CD4-positive, alpha-beta T cell (primary cell): ENCODE measurements around the gene DZIP3. TPM values are rescaled to one million over a fixed set of nuclear protein-coding genes. Genes with fewer than 3 reads are reported as not detected.

Source experiments
- ATAC-seq: fragments of 200-7000 bp; cut with Tn5 transposase; one replicate; pipeline ENCODE4 v1.10.0; 2022; ENCODE audit warnings: mild to moderate bottlenecking; ENCODE audit not compliant: poor library complexity
- CTCF ChIA-PET: fragments of 350-600 bp; sonication (Branson Sonifier 250); formaldehyde crosslinking; loops from one replicate; lab custom pipeline; 2021; ENCODE audit warnings: antibody characterized with exemption, inconsistent platforms; lab: Charles Lee
- POLR2A ChIA-PET: fragments of 350-600 bp; sonication (Branson Sonifier 250); formaldehyde crosslinking; loops from one replicate; lab custom pipeline; 2021; ENCODE audit warnings: antibody characterized with exemption, inconsistent platforms; lab: Charles Lee
- DNase-seq, 14 experiments: peaks; one replicate each; pipeline ENCODE4 v3.0.0-alpha.2; 2013 to 2020; ENCODE audit warnings: mixed read lengths in 2 of 14
- H3K27ac ChIP-seq, 2 donors: one replicate each; pipeline versions ENCODE4 v1.5.1 to v1.7.0; 2013; ENCODE audit warnings: low read length in 2 of 2, low read depth in 1 of 2, mild to moderate bottlenecking in 1 of 2
- H3K27me3 ChIP-seq, 2 experiments: 1 replicate in 1 of 2; 2 replicates in 1 of 2; pipeline versions ENCODE4 v1.6.1 to v1.7.0; 2013; ENCODE audit warnings: low read length in 2 of 2, control low read depth in 1 of 2, mild to moderate bottlenecking in 1 of 2, moderate library complexity in 1 of 2; ENCODE audit not compliant: insufficient read depth in 2 of 2, control insufficient read depth in 1 of 2
- H3K36me3 ChIP-seq: one replicate; pipeline ENCODE4 v1.6.1; 2013; ENCODE audit warnings: low read length, control low read depth; ENCODE audit not compliant: insufficient read depth
- H3K4me1 ChIP-seq: one replicate; pipeline ENCODE4 v1.6.1; 2013; ENCODE audit warnings: low read length, control low read depth; ENCODE audit not compliant: insufficient read depth
- H3K4me3 ChIP-seq: one replicate; pipeline ENCODE4 v1.5.1; 2013; ENCODE audit warnings: mild to moderate bottlenecking, low read length, moderate library complexity
- H3K9me3 ChIP-seq, 2 experiments: 1 replicate in 1 of 2; 2 replicates in 1 of 2; pipeline versions ENCODE4 v1.6.1 to v1.7.0; 2013; ENCODE audit warnings: low read length in 2 of 2, mild to moderate bottlenecking in 2 of 2, control low read depth in 1 of 2, moderate library complexity in 1 of 2; ENCODE audit not compliant: control insufficient read depth in 1 of 2, insufficient read depth in 1 of 2
- H3K27ac Mint-ChIP-seq: one replicate; pipeline ENCODE4 v1.8.0; 2020; ENCODE audit warnings: mixed read lengths
- H3K27me3 Mint-ChIP-seq: one replicate; pipeline ENCODE4 v1.8.0; 2021; ENCODE audit warnings: mixed read lengths
- H3K36me3 Mint-ChIP-seq: one replicate; pipeline ENCODE4 v1.8.0; 2021; ENCODE audit warnings: low read depth, mixed read lengths
- H3K4me1 Mint-ChIP-seq: one replicate; pipeline ENCODE4 v1.8.0; 2021; ENCODE audit warnings: low read depth, mixed read lengths
- H3K4me3 Mint-ChIP-seq: one replicate; pipeline ENCODE4 v1.8.0; 2020; ENCODE audit warnings: mild to moderate bottlenecking, mixed read lengths
- H3K9me3 Mint-ChIP-seq: one replicate; pipeline ENCODE4 v1.8.0; 2020; ENCODE audit warnings: mixed read lengths
- CTCF ChIP-seq: fragments of 200-600 bp; IDR thresholded peaks from one replicate; pipeline ENCODE4 v1.8.0; 2022; ENCODE audit warnings: antibody characterized with exemption, mild to moderate bottlenecking
- intact Hi-C, 2 experiments: fragments of 100-400 bp; cut with DNase I in 1 of 2; cut with micrococcal nuclease in 1 of 2; formaldehyde crosslinking; loops; one replicate each; pipeline versions ENCODE4 v1.15.1 to v1.9.0; 2023 to 2025; cut with DNase I, micrococcal nuclease
- polyA plus RNA-seq, 2 donors: library from polyadenylated mRNA; unstranded; fragments of 120-200 nt; gene quantifications; one replicate each; pipeline ENCODE4 v1.2.1, GENCODE V29; 2013
- total RNA-seq, 174 experiments: library from RNA in 2 of 174; stranded (reverse) in 2 of 174; gene quantifications; one replicate each; pipeline ENCODE4 v1.2.3 and lab custom pipeline; 2021 to 2026

The DZIP3 gene
- total RNA-seq (10 to 100 TPM; 12.2 to 14.5 TPM), total RNA-seq (lab: John Stamatoyannopoulos, UW) (6.0 to 59.5 (median 21.8) reads per million in 172 experiments)
- polyA plus RNA-seq (2013, experiment 1 of 2) = 16.4 TPM
- 17.0 TPM for polyA plus RNA-seq (2013, experiment 2 of 2)

GRCh38 chr3:108589081-108589997 lies at the start of gene DZIP3, which contains the start of gene CIP2A:
Gene DZIP3, plus strand, starts transcription at chr3:108589722. Its CDS starts 15,685 bp downstream, at chr3:108605407.
Gene CIP2A, minus strand, starts transcription at chr3:108589438. Its CDS starts 63 bp downstream, at chr3:108589375.
- Mint-ChIP-seq H3K27me3 (no peaks in the 10 kb centered on the region), H3K4me3 (peak within 1 kb of the TSS; percentile 96), H3K4me1 (peaks cover 40% of the 10 kb centered on the region), H3K36me3 (peaks cover 14% of the 10 kb centered on the region), H3K9me3 (no peaks in the 10 kb centered on the region), H3K27ac (peak within 1 kb of the TSS; percentile 99)
- Histone ChIP-seq H3K36me3 (no peaks in the 10 kb centered on the region), H3K9me3 (no peaks in the 10 kb centered on the region), H3K27me3 (no peaks in the 10 kb centered on the region), H3K4me1 (peaks cover 12% of the 10 kb centered on the region), H3K4me3 (peak within 1 kb of the TSS; percentile 79), H3K27ac (peak within 1 kb of the TSS; percentile 89 to 96)
- POLR2A ChIA-PET = interaction anchor here (0.6 to 5.7 kb wide), 28 partner anchors 9 to 1067 kb away, joined by 3 to 250 read pairs (median 4); partner anchors contain the start of genes BBX and IFT57
- DNase-seq (peak; percentile 64 to 96 (median 76)), ATAC-seq (peak; percentile 80)
- CTCF ChIA-PET = interaction anchor here (0.5 to 1.5 kb wide), 10 partner anchors 9 to 404 kb away, joined by 3 to 7 read pairs (median 4); no protein-coding TSS in a partner anchor
- intact Hi-C loops = loop anchor here (1.0 to 10.0 kb wide), 7 partner anchors 13 to 1065 kb away; partner anchors contain the start of genes BBX (in 1 of the 2) and IFT57 (in 1 of the 2)
- TF ChIP-seq CTCF = no peak

- Mint-ChIP-seq H3K9me3 (no peaks in the 10 kb centered on the region), H3K27me3 (no peaks in the 10 kb centered on the region), H3K4me1 (peaks cover 5% of the 10 kb centered on the region), H3K36me3 (no peaks in the 10 kb centered on the region), H3K4me3 (peak overlapping the region; percentile 66), H3K27ac (peak overlapping the region; percentile 65)
- ChIA-PET POLR2A (interaction anchor here (0.8 to 1.7 kb wide), 2 partner anchors 43 to 59 kb away, joined by 3 to 5 read pairs; partner anchors contain the start of genes CIP2A and DZIP3), CTCF (interaction anchor here (1.6 kb wide), 1 partner anchor 9 kb away, joined by 3 read pairs; no protein-coding TSS in a partner anchor)
- H3K36me3 ChIP-seq = no peaks in the 10 kb centered on the region
- no peaks in the 10 kb centered on the region for H3K4me1 ChIP-seq
- TF ChIP-seq CTCF = no peak
- H3K27ac ChIP-seq = no peak overlapping the region
- H3K9me3 ChIP-seq = no peaks in the 10 kb centered on the region
- intact Hi-C loops = no loop called here
- peak in 1 of 14 experiments; percentile 27 for DNase-seq
- H3K4me3 ChIP-seq = peak overlapping the region; percentile 15
- no peak for ATAC-seq
- H3K27me3 ChIP-seq = no peaks in the 10 kb centered on the region
Measured at GRCh38 chr3:108546247-108546646, 43.3 kb upstream of the DZIP3 start.

- POLR2A ChIA-PET = interaction anchor here (0.8 to 1.7 kb wide), 2 partner anchors 43 to 60 kb away, joined by 3 to 5 read pairs; partner anchors contain the start of genes CIP2A and DZIP3
- H3K36me3 Mint-ChIP-seq = no peaks in the 10 kb centered on the region
- CTCF ChIA-PET = interaction anchor here (1.6 kb wide), 1 partner anchor 10 kb away, joined by 3 read pairs; no protein-coding TSS in a partner anchor
- Histone ChIP-seq H3K4me3 (peak overlapping the region; percentile 15), H3K27me3 (no peaks in the 10 kb centered on the region), H3K36me3 (no peaks in the 10 kb centered on the region), H3K4me1 (no peaks in the 10 kb centered on the region), H3K9me3 (no peaks in the 10 kb centered on the region), H3K27ac (no peak overlapping the region)
- DNase-seq (peak in 1 of 14 experiments; percentile 2), ATAC-seq (no peak)
- intact Hi-C loops = no loop called here
- H3K4me3 Mint-ChIP-seq = peak overlapping the region; percentile 66
- no peak for TF ChIP-seq CTCF
- no peaks in the 10 kb centered on the region for H3K27me3 Mint-ChIP-seq
- H3K27ac Mint-ChIP-seq = peak overlapping the region; percentile 65
- peaks cover 5% of the 10 kb centered on the region for H3K4me1 Mint-ChIP-seq
- H3K9me3 Mint-ChIP-seq = no peaks in the 10 kb centered on the region
Measured at GRCh38 chr3:108546692-108547091, 42.8 kb upstream of the DZIP3 start.
